NCI-H446 treated with DMSO at 0.1 percent for 48 hours (cell line): ENCODE data around the gene SNRNP35.
"Not testable (repeated sequence)": the region's sequence is repeated elsewhere in the genome, so short reads cannot be mapped to it uniquely, and the experiment has no call there.

Experiments used
- DNase-seq: peaks from one replicate; lab custom pipeline; 2025; lab: John Stamatoyannopoulos, UW

The SNRNP35 gene

GRCh38 chr12:123489580-123489979 is 31.6 kb downstream of the SNRNP35 start:
- DNase-seq = no peak

GRCh38 chr12:123490089-123490488 is 32.1 kb downstream of the SNRNP35 start:
- DNase-seq = no peak

- no peak for DNase-seq
These were observed 33.1 kb downstream of the SNRNP35 start for GRCh38 chr12:123491056-123491455.

- DNase-seq = no peak
These were observed 33.5 kb downstream of the SNRNP35 start for GRCh38 chr12:123491481-123491880.

- not testable (repeated sequence) for DNase-seq
These were observed 34.5 kb downstream of the SNRNP35 start for GRCh38 chr12:123492339-123493039.

- DNase-seq = no peak
These were observed 36.3 kb downstream of the SNRNP35 start for GRCh38 chr12:123494124-123494851.

- no peak for DNase-seq
These were observed 39.1 kb downstream of the SNRNP35 start for GRCh38 chr12:123497065-123497464.

GRCh38 chr12:123498126-123498825 is 40.3 kb downstream of the SNRNP35 start:
- no peak for DNase-seq

GRCh38 chr12:123499332-123499731 is 41.4 kb downstream of the SNRNP35 start:
- DNase-seq = no peak

GRCh38 chr12:123502163-123502704 is 44.3 kb downstream of the SNRNP35 start:
- no peak for DNase-seq

- DNase-seq = no peak
These were observed 48.3 kb downstream of the SNRNP35 start for GRCh38 chr12:123506059-123506842.

GRCh38 chr12:123506843-123507236 is 48.9 kb downstream of the SNRNP35 start:
- no peak for DNase-seq

GRCh38 chr12:123512838-123513665 is 55.1 kb downstream of the SNRNP35 start:
- no peak for DNase-seq

- no peak for DNase-seq
These were observed 55.9 kb downstream of the SNRNP35 start for GRCh38 chr12:123513805-123514204.

GRCh38 chr12:123514582-123515221 is 56.8 kb downstream of the SNRNP35 start:
- DNase-seq = not testable (repeated sequence)

GRCh38 chr12:123516216-123516780 is 58.4 kb downstream of the SNRNP35 start:
- DNase-seq = no peak
